SK-MEL-5 (cell line): ENCODE data around the gene RPL19. TPM values are rescaled to one million over a fixed set of nuclear protein-coding genes. Genes with fewer than 3 reads are reported as not detected.

Experiments
- DNase-seq: peaks from one replicate; pipeline ENCODE4 v3.0.0-alpha.2; 2016; ENCODE audit warnings: low read depth, low spot score
- in situ Hi-C: cut with HindIII; loops from 2 replicates; pipeline ENCODE4 v1.10.0; 2016; ENCODE audit warnings: low sequenced_read_pairs, high pct_unique_total_duplicates, low pct_unique_long_range_greater_than_20kb
- total RNA-seq: library from RNA; depleted of rRNA; stranded (reverse); fragments of >200 nt; shearing (Covaris generic); gene quantifications from 2 replicates; pipeline ENCODE4 v1.2.3, GENCODE V29; 2014

The RPL19 gene
- total RNA-seq, 1 experiment from 2014 or later, result 4,277 TPM

- in situ Hi-C loops, result no loop called here
- no peak for DNase-seq
These were observed 30.6 kb upstream of the RPL19 start for GRCh38 chr17:39169518-39169917.

- in situ Hi-C loops, result no loop called here
- no peak for DNase-seq
These were observed 30.0 kb upstream of the RPL19 start for GRCh38 chr17:39170109-39170508.

- DNase-seq, result no peak
- in situ Hi-C loops, result no loop called here
These were observed 29.5 kb upstream of the RPL19 start for GRCh38 chr17:39170558-39170957.

GRCh38 chr17:39171933-39172332, 28.1 kb upstream of the RPL19 start:
- in situ Hi-C loops, result no loop called here
- DNase-seq, result no peak

GRCh38 chr17:39173080-39173479, 27.0 kb upstream of the RPL19 start:
- in situ Hi-C loops, result no loop called here
- DNase-seq, result no peak

- in situ Hi-C loops, result no loop called here
These were observed 26.4 kb upstream of the RPL19 start for GRCh38 chr17:39173526-39174274.

GRCh38 chr17:39174920-39175694, 25.0 kb upstream of the RPL19 start:
- in situ Hi-C loops, result no loop called here
- DNase-seq, result peak; percentile 77

More at GRCh38 chr17:39173526-39174274, 26.4 kb upstream of the RPL19 start:
- no peak for DNase-seq

- DNase-seq, result no peak
- in situ Hi-C loops, result no loop called here
These were observed 24.4 kb upstream of the RPL19 start for GRCh38 chr17:39175695-39176093.

- in situ Hi-C loops, result no loop called here
These were observed 22.8 kb upstream of the RPL19 start for GRCh38 chr17:39177256-39177655.

GRCh38 chr17:39178536-39178935, 21.5 kb upstream of the RPL19 start:
- in situ Hi-C loops, result no loop called here

More at GRCh38 chr17:39177256-39177655, 22.8 kb upstream of the RPL19 start:
- DNase-seq, result peak; percentile 42

GRCh38 chr17:39181303-39181702, 18.8 kb upstream of the RPL19 start:
- in situ Hi-C loops, result no loop called here
- DNase-seq, result no peak

More at GRCh38 chr17:39178536-39178935, 21.5 kb upstream of the RPL19 start:
- peak; percentile 45 for DNase-seq

GRCh38 chr17:39183045-39183444, 17.0 kb upstream of the RPL19 start:
- in situ Hi-C loops, result no loop called here
- DNase-seq, result no peak

- DNase-seq, result no peak
- in situ Hi-C loops, result no loop called here
These were observed 16.4 kb upstream of the RPL19 start for GRCh38 chr17:39183720-39184119.

GRCh38 chr17:39186481-39187002, 13.5 kb upstream of the RPL19 start:
- in situ Hi-C loops, result no loop called here
- no peak for DNase-seq

GRCh38 chr17:39187152-39187830, 12.8 kb upstream of the RPL19 start:
- in situ Hi-C loops, result no loop called here
- DNase-seq, result no peak

- no peak for DNase-seq
- in situ Hi-C loops, result no loop called here
These were observed 8.2 kb upstream of the RPL19 start for GRCh38 chr17:39191750-39192510.

GRCh38 chr17:39192901-39193300, 7.2 kb upstream of the RPL19 start:
- no peak for DNase-seq
- in situ Hi-C loops, result no loop called here
